Activated CD4-positive, alpha-beta T cell treated with anti-CD3 and anti-CD28 coated beads, Interleukin-2, amount 50 U/mL, for 16 hours (primary cell): ENCODE measurements around the gene RPN2.
A peak's percentile ranks its signal among the peaks of the same experiment; 100 is the strongest.
"Not testable (repeated sequence)": the region's sequence is repeated elsewhere in the genome, so short reads cannot be mapped to it uniquely, and the experiment has no call there.

Experiments
- DNase-seq: peaks from one replicate; pipeline ENCODE4 v3.0.0-alpha.2; 2020

Gene RPN2

GRCh38 chr20:37178839-37179682, at the start of gene RPN2, which contains the start of gene MROH8:
TSS of gene RPN2 (plus strand) at chr20:37179330. CDS start at chr20:37179357, 27 bp downstream.
TSS of gene MROH8 (minus strand) at chr20:37179548.
- peak; percentile 97 for DNase-seq

GRCh38 chr20:37131486-37131885, 47.6 kb upstream of the RPN2 start:
- DNase-seq: no peak

GRCh38 chr20:37133952-37134351, 45.2 kb upstream of the RPN2 start:
- DNase-seq: no peak

- no peak for DNase-seq
Measured at GRCh38 chr20:37137547-37137946, 41.6 kb upstream of the RPN2 start.

GRCh38 chr20:37142708-37143107, 36.4 kb upstream of the RPN2 start:
- DNase-seq: no peak

- DNase-seq: no peak
Measured at GRCh38 chr20:37144856-37145404, 34.2 kb upstream of the RPN2 start.

GRCh38 chr20:37147250-37147649, 31.9 kb upstream of the RPN2 start:
- DNase-seq: no peak

GRCh38 chr20:37150864-37151263, 28.3 kb upstream of the RPN2 start:
- DNase-seq: not testable (repeated sequence)

GRCh38 chr20:37151529-37151928, 27.6 kb upstream of the RPN2 start:
- DNase-seq: no peak

- DNase-seq: no peak
Measured at GRCh38 chr20:37152284-37152683, 26.8 kb upstream of the RPN2 start.

- DNase-seq: no peak
Measured at GRCh38 chr20:37154684-37155298, 24.3 kb upstream of the RPN2 start.

- DNase-seq: no peak
Measured at GRCh38 chr20:37155987-37156386, 23.1 kb upstream of the RPN2 start.

- no peak for DNase-seq
Measured at GRCh38 chr20:37158248-37158647, 20.9 kb upstream of the RPN2 start.

GRCh38 chr20:37160683-37161082, 18.4 kb upstream of the RPN2 start:
- no peak for DNase-seq

GRCh38 chr20:37161830-37162549, 17.1 kb upstream of the RPN2 start:
- no peak for DNase-seq

GRCh38 chr20:37162646-37163045, 16.5 kb upstream of the RPN2 start:
- DNase-seq: no peak

GRCh38 chr20:37163832-37164554, 15.1 kb upstream of the RPN2 start:
- no peak for DNase-seq

GRCh38 chr20:37165031-37165430, 14.1 kb upstream of the RPN2 start:
- DNase-seq: no peak

GRCh38 chr20:37166867-37167266, 12.3 kb upstream of the RPN2 start:
- no peak for DNase-seq

- no peak for DNase-seq
Measured at GRCh38 chr20:37172836-37173235, 6.3 kb upstream of the RPN2 start.

GRCh38 chr20:37179683-37180524, 774 bp downstream of the RPN2 start:
- DNase-seq: peak; percentile 24

- no peak for DNase-seq
Measured at GRCh38 chr20:37185686-37186085, 6.6 kb downstream of the RPN2 start.
